HG03103 (cell line): ENCODE results near the gene MKRN2OS.
"Not testable (repeated sequence)": the region's sequence is repeated elsewhere in the genome, so short reads cannot be mapped to it uniquely, and the experiment has no call there.

Source experiments
- ATAC-seq: cut with Tn5 transposase; IDR thresholded peaks from one replicate; pipeline ENCODE4 v1.9.1; 2021; ENCODE audit warnings: low read depth; ENCODE audit not compliant: unreplicated experiment

Gene MKRN2OS

GRCh38 chr3:12562451-12562850, 17.2 kb upstream of the MKRN2OS start:
- ATAC-seq, result no peak

- no peak for ATAC-seq
These were observed 16.1 kb upstream of the MKRN2OS start for GRCh38 chr3:12561397-12561796.

GRCh38 chr3:12560505-12561190, 15.3 kb upstream of the MKRN2OS start:
- peak; percentile 48 for ATAC-seq

DNA sequence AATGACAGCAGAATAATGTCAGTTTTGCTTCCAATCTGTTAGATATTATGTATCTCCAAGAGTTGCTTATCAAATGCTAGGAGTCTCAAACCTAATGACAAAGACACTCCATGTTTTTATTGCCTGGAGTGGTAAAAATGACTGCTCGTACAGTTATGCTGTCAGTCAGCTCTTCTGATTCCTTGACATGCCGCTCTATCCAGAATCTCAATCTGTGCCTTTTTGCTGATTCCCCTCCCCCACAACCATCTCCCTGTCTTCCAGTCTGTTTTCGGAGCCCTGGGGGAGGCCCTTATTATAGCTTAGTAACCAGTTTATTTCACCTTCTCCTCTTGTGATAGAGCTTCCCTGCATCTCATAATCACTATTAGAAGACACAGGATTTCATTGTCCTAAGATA, 14.2 kb upstream of the MKRN2OS start:
- ATAC-seq, result no peak

GRCh38 chr3:12558706-12559105, 13.4 kb upstream of the MKRN2OS start:
- no peak for ATAC-seq

DNA sequence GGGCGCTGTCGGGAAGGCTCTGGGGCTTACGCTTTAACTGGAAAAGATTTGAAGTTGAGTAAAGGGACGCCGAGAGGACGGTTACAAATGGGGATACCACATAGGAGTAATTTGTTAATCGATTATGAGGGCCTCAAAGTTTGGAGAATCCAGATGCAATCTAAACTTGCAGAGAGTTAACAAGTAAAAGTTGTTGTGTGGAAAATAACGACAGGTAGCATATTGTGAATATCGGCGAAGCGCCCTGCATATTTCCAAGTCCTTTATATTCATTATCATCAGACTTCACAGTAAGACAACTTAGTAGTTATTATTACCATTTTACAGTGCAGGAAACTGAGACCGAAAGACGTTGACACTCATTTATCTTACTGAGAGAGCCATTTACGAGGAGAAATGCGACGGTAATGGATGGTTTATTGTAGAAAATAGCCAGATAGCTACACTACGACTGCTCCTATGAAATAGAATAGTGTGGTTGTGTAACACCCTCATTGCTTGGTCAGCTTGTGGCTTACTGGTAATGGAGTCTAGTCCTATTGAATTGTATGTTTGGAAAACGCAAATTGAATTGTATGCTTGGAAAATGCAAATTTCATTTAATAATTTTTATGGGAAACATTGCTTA, 12.3 kb upstream of the MKRN2OS start:
- ATAC-seq, result no peak

DNA sequence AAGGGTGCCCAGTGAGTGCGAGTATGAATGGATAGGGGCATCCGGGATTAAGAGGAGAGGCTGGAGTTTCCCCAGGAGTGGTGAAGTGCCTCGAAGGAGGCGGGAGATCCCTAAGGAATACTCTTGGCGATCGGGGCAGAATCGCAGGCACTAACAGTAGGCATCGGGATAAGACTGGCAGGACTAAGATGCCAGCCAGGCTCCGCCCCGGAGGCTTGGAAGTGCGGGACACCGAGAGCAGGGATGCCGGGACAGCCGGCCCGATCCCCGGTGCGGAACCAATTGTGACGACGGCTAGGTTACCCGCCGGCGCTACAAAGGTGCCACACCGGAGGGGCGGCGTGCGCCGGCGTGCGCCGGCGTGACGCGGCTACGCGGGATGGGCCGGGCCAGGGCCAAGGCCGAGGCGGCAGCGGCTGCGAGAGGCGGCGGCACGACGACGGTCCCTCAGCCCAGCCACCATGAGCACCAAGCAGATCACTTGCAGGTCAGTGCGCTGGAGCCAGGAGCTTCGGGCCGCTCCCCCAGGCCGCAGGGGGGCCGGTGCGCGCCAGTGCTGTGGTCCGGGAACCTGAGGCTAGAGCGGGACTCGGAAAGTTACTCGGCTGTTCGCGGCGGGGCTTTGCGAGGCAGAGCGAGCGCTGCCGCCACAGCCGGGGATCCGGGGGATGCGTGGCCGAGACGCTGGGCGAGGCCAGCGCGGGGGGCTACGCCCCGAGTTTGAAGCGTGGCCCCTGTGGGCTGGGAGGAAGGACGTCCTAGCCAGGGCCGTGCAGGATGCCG, 11.6 kb upstream of the MKRN2OS start, which contains the start of gene MKRN2:
Gene MKRN2 (plus strand): TSS at position 398 of the 783 bp plus-strand sequence. CDS start 64 bp downstream, at position 462.
- ATAC-seq, result peak; percentile 64

GRCh38 chr3:12556314-12556689, 11.0 kb upstream of the MKRN2OS start:
- ATAC-seq, result no peak

DNA sequence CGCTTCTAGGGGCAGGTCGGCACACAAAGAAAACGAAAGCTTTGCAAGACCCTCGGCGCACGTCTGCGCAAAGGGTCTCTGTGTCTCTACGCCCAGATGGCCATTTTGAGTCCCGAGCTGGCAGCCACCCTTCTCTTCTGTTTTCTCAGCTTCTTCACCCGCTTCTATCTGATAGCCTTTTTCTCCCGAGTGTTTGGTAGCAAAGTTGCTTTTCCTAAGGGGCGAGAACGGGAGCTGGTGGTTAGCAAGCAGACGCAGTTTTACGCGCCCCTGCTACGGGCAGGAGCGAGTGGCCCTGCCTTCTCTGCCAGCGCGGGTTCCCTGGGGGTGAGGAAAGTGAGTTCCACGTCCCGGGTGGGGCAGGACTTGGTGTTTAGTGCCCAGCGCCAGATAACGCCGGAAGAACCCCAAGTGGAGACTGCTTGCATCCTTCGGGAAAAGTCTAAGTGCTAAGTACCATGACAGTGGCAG, 8.7 kb upstream of the MKRN2OS start:
- no peak for ATAC-seq

DNA sequence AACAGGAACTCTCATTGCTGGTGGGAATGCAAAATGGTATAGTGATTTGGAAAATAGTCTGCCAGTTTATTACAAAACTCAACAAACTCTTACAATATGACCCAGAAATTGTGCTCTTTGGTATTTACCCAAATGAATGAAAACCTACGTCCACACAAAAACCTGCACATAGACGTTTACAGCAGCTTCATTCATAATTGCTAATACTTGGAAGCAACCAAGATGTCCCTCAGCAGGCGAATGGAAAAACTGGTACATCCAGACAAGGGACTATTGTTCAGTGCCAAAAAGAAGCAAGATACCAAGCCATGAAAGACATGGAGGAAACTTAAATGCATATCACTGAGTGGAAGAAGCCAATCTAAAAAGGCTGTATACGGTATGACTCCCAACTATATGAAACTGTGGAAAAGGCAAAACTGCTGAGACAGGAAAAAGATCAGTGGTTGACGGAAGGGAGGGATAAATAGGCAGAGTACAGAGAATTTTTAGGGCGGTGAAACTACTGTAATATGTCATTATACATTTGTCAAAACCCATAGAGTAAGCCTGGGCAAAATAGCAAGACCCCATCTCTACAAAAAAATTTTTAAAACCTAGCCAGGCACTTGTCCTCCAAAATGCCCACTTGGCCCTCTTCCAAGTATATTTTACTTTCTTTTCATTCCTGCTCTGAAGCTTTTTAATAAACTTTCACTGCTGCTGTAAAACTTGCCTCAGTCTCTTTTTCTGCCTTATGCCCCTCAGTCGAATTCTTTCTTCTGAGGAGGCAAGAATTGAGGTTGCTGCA, 4.9 kb upstream of the MKRN2OS start:
- no peak for ATAC-seq

DNA sequence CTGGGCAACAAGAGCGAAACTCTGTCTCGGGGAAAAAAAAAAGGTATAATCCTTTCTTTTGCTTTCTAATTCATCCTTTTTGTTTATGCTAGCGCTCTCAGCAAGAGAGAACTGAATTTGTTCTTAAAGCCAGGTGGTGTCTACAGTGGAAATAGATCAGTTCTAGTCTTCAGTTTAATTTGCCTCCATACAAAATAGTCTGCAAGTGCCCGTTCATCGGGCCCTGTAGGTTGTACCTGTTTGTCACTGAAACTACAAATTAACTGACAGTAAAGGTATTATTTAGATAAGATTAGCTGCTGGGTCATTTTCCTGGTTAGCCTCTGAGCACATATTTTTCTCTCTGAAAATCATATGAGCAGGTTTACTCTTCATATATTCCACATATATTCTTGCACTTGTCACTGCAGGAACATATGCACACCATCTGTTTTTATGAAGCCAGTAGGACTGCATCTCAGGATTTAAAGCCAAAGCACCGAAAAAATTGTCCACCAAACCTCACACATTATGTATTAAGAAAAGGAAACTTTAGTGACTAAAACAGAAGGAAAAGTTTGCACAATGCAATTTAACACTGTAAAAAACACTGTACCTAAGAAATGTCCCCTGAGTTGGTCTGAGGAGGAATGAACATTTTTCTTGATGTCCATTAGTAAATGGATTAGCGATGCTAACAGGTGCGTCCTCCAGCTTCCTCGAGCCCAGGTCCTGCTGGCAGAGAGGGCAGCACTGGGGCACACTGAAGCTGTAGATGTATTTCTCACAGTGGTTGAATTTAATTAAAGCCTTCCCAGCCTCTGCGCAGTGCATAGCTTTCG, 437 bp downstream of the MKRN2OS start:
- ATAC-seq, result no peak

- ATAC-seq, result not testable (repeated sequence)
These were observed 1.8 kb downstream of the MKRN2OS start for GRCh38 chr3:12543497-12543896.

- no peak for ATAC-seq
These were observed 3.7 kb downstream of the MKRN2OS start for GRCh38 chr3:12541625-12542024.

DNA sequence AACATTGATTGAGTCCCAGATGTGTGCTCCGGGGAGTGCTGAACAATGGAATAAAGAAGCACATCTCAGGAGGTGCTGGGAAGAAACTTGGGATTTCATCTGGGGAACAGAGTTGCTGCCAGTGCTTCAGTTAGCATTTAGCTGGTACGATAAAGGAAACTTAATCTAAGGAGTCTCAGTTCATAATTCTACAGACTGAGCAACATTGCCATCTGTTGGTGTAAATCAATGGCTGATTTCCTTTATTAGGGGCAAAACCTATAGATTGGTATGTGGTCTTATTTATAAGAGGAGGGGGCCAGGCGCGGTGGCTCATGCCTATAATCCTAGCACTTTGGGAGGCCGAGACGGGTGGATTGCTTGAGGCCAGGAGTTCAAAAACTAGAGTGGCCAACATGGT, 8.9 kb downstream of the MKRN2OS start:
- no peak for ATAC-seq

GRCh38 chr3:12532182-12532581, 13.1 kb downstream of the MKRN2OS start:
- ATAC-seq, result no peak

- no peak for ATAC-seq
These were observed 17.5 kb downstream of the MKRN2OS start for GRCh38 chr3:12527757-12528143.

DNA sequence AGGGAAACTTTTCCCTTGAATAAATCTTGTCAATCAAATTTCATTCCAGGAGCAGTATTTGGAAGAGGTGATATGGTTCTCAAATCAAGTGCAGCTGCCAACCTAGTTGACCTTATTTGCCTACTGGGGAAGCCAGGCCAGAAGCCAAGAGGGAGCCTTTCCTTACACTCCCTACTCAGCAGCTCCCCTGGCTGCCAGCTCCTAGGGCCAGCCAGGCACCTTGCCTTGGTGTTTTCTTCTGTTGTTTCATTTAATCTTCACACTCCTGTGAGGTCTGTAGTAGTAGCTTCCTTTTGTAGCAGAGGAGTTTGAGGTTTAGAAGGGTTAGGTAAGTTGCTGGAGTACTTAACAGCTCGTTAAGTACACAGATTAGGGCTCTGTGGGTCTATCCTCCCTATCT, 22.6 kb downstream of the MKRN2OS start:
- ATAC-seq, result no peak

GRCh38 chr3:12521010-12521409, 24.3 kb downstream of the MKRN2OS start:
- no peak for ATAC-seq

GRCh38 chr3:12518261-12519028, 26.9 kb downstream of the MKRN2OS start:
- ATAC-seq, result no peak
